Medulla oblongata (tissue), 1 donor: ENCODE measurements around the gene ASB10.

Experiments used
- DNase-seq: peaks from one replicate; pipeline ENCODE4 v3.0.0-alpha.2; 2015; ENCODE audit errors: extremely low spot score

The ASB10 gene

GRCh38 chr7:151210087-151210854 lies 23.2 kb upstream of the ASB10 start, which contains the start of gene H2BK1:
Gene H2BK1 (minus strand): TSS chr7:151210488. CDS start chr7:151210318, 170 bp downstream.
- no peak for DNase-seq

- no peak for DNase-seq
These were observed 22.5 kb upstream of the ASB10 start for GRCh38 chr7:151209588-151209987.

- no peak for DNase-seq
These were observed 21.3 kb upstream of the ASB10 start for GRCh38 chr7:151208253-151208862.

GRCh38 chr7:151207804-151208203 lies 20.8 kb upstream of the ASB10 start:
- no peak for DNase-seq

GRCh38 chr7:151207315-151207714 lies 20.3 kb upstream of the ASB10 start:
- no peak for DNase-seq

- no peak for DNase-seq
These were observed 19.9 kb upstream of the ASB10 start for GRCh38 chr7:151206914-151207313.

- DNase-seq, result no peak
These were observed 18.7 kb upstream of the ASB10 start for GRCh38 chr7:151205730-151206129.

GRCh38 chr7:151204383-151205032 lies 17.5 kb upstream of the ASB10 start:
- DNase-seq, result no peak

GRCh38 chr7:151202836-151203235 lies 15.8 kb upstream of the ASB10 start:
- no peak for DNase-seq

GRCh38 chr7:151201751-151202150 lies 14.7 kb upstream of the ASB10 start:
- no peak for DNase-seq

- DNase-seq, result no peak
These were observed 14.3 kb upstream of the ASB10 start for GRCh38 chr7:151201344-151201743.

GRCh38 chr7:151198945-151199848 lies 12.1 kb upstream of the ASB10 start:
- DNase-seq, result peak; percentile 58

GRCh38 chr7:151197932-151198331 lies 10.9 kb upstream of the ASB10 start:
- no peak for DNase-seq

- no peak for DNase-seq
These were observed 8.8 kb upstream of the ASB10 start for GRCh38 chr7:151195616-151196450.

GRCh38 chr7:151194188-151194587 lies 7.1 kb upstream of the ASB10 start:
- no peak for DNase-seq

- DNase-seq, result no peak
These were observed 6.3 kb upstream of the ASB10 start for GRCh38 chr7:151193203-151193978.

GRCh38 chr7:151192002-151192539 lies 5.0 kb upstream of the ASB10 start:
- DNase-seq, result no peak

GRCh38 chr7:151191544-151191943 lies 4.5 kb upstream of the ASB10 start:
- DNase-seq, result no peak

- no peak for DNase-seq
These were observed 2.0 kb upstream of the ASB10 start for GRCh38 chr7:151189038-151189437.

GRCh38 chr7:151188252-151188542 lies 1.1 kb upstream of the ASB10 start:
- DNase-seq, result no peak
